NT2/D1 (cell line): ENCODE data around the gene INTS11.

Experiments used
- DNase-seq: peaks from one replicate; pipeline ENCODE4 v3.0.0-alpha.2; 2011; ENCODE audit warnings: low read depth, low spot score
- H3K27me3 ChIP-seq: 2 replicates; pipeline ENCODE4 v1.6.0; 2011; ENCODE audit warnings: mild to moderate bottlenecking; ENCODE audit not compliant: insufficient read length, insufficient read depth
- H3K36me3 ChIP-seq: 2 replicates; pipeline ENCODE4 v1.6.1; 2011; ENCODE audit warnings: mild to moderate bottlenecking, low read length, mixed read lengths; ENCODE audit not compliant: insufficient read depth, insufficient read length
- H3K4me1 ChIP-seq: 2 replicates; pipeline ENCODE4 v1.5.1; 2011; ENCODE audit not compliant: insufficient read depth, insufficient read length
- H3K4me3 ChIP-seq: 2 replicates; pipeline ENCODE4 v1.5.1; 2011; ENCODE audit warnings: low read depth; ENCODE audit not compliant: insufficient read length
- H3K9ac ChIP-seq: 2 replicates; pipeline ENCODE4 v1.6.0; 2011; ENCODE audit warnings: low read depth; ENCODE audit not compliant: insufficient read length
- H3K9me3 ChIP-seq: 2 replicates; pipeline ENCODE4 v1.5.1; 2011; ENCODE audit warnings: mild to moderate bottlenecking, low read length; ENCODE audit not compliant: insufficient read depth
- SUZ12 ChIP-seq: IDR thresholded peaks from 2 replicates; pipeline ENCODE4 v1.6.1; 2011; ENCODE audit not compliant: insufficient read length, insufficient read depth; ENCODE audit errors: extremely low read depth
- YY1 ChIP-seq: IDR thresholded peaks from 2 replicates; pipeline ENCODE4 v1.6.1; 2011; ENCODE audit not compliant: insufficient read length, insufficient read depth
- ZNF274 ChIP-seq: IDR thresholded peaks from 2 replicates; pipeline ENCODE4 v1.6.1; 2011; ENCODE audit warnings: mild to moderate bottlenecking, low read depth, low read length

INTS11 gene

GRCh38 chr1:1306661-1307260, 17.7 kb downstream of the INTS11 start:
- Histone ChIP-seq H3K4me1 (peaks cover 26% of the 10 kb centered on the region), H3K4me3 (peak overlapping the region; percentile 72), H3K9me3 (no peaks in the 10 kb centered on the region), H3K27me3 (no peaks in the 10 kb centered on the region), H3K9ac (peak overlapping the region; percentile 92), H3K36me3 (peaks cover 30% of the 10 kb centered on the region)
- no peak for DNase-seq
- TF ChIP-seq YY1 (no peak), ZNF274 (no peak), SUZ12 (no peak)

GRCh38 chr1:1306070-1306660, 18.3 kb downstream of the INTS11 start:
- H3K27me3 ChIP-seq, result no peaks in the 10 kb centered on the region
- TF ChIP-seq YY1 (no peak), SUZ12 (no peak), ZNF274 (no peak)
- H3K36me3 ChIP-seq, result peaks cover 24% of the 10 kb centered on the region
- peak overlapping the region; percentile 92 for H3K9ac ChIP-seq
- H3K9me3 ChIP-seq, result no peaks in the 10 kb centered on the region
- no peak for DNase-seq
- peaks cover 26% of the 10 kb centered on the region for H3K4me1 ChIP-seq
- H3K4me3 ChIP-seq, result peak overlapping the region; percentile 72

GRCh38 chr1:1305300-1306069, 19.0 kb downstream of the INTS11 start:
- no peaks in the 10 kb centered on the region for H3K27me3 ChIP-seq
- peak overlapping the region; percentile 92 for H3K9ac ChIP-seq
- no peak for TF ChIP-seq SUZ12
- no peak for TF ChIP-seq YY1
- no peak for TF ChIP-seq ZNF274
- DNase-seq, result no peak
- no peaks in the 10 kb centered on the region for H3K9me3 ChIP-seq
- H3K36me3 ChIP-seq, result peaks cover 19% of the 10 kb centered on the region
- H3K4me1 ChIP-seq, result peaks cover 25% of the 10 kb centered on the region
- H3K4me3 ChIP-seq, result peak overlapping the region; percentile 27

- Histone ChIP-seq H3K9me3 (no peaks in the 10 kb centered on the region), H3K4me1 (peaks cover 21% of the 10 kb centered on the region), H3K27me3 (no peaks in the 10 kb centered on the region), H3K36me3 (peaks cover 11% of the 10 kb centered on the region), H3K9ac (peak overlapping the region; percentile 92), H3K4me3 (peak overlapping the region; percentile 27)
- TF ChIP-seq YY1, result no peak
- no peak for TF ChIP-seq ZNF274
- TF ChIP-seq SUZ12, result no peak
- no peak for DNase-seq
These were observed 19.8 kb downstream of the INTS11 start for GRCh38 chr1:1304331-1305299.

- TF ChIP-seq YY1 (no peak), SUZ12 (no peak), ZNF274 (no peak)
- Histone ChIP-seq H3K9ac (peak overlapping the region; percentile 75), H3K27me3 (no peaks in the 10 kb centered on the region), H3K36me3 (peaks cover 9% of the 10 kb centered on the region), H3K4me1 (peaks cover 25% of the 10 kb centered on the region), H3K4me3 (peak overlapping the region; percentile 22), H3K9me3 (no peaks in the 10 kb centered on the region)
- no peak for DNase-seq
These were observed 20.7 kb downstream of the INTS11 start for GRCh38 chr1:1303736-1304135.

- Histone ChIP-seq H3K36me3 (peaks cover 10% of the 10 kb centered on the region), H3K27me3 (no peaks in the 10 kb centered on the region), H3K9me3 (no peaks in the 10 kb centered on the region), H3K4me3 (no peak overlapping the region), H3K9ac (peak overlapping the region; percentile 75), H3K4me1 (peaks cover 25% of the 10 kb centered on the region)
- no peak for TF ChIP-seq YY1
- TF ChIP-seq SUZ12, result no peak
- no peak for TF ChIP-seq ZNF274
- DNase-seq, result no peak
These were observed 21.4 kb downstream of the INTS11 start for GRCh38 chr1:1302951-1303509.
